HUES48 (cell line): ENCODE data around the gene MFRP.

Source experiments
- H3K27ac ChIP-seq: one replicate; pipeline ENCODE4 v1.7.0; 2013; ENCODE audit warnings: low read depth, low read length, inconsistent platforms
- H3K27me3 ChIP-seq: 2 replicates; pipeline ENCODE4 v1.6.1; 2013; ENCODE audit warnings: mild to moderate bottlenecking, low read length; ENCODE audit not compliant: control insufficient read depth, insufficient read depth
- H3K36me3 ChIP-seq: 2 replicates; pipeline ENCODE4 v1.6.1; 2013; ENCODE audit warnings: low read length; ENCODE audit not compliant: control insufficient read depth, insufficient read depth
- H3K4me1 ChIP-seq: 2 replicates; pipeline ENCODE4 v1.6.1; 2013; ENCODE audit warnings: mild to moderate bottlenecking, low read length; ENCODE audit not compliant: control insufficient read depth, insufficient read depth
- H3K4me3 ChIP-seq: 2 replicates; pipeline ENCODE4 v1.5.1; 2013; ENCODE audit warnings: mild to moderate bottlenecking, low read depth, low read length
- H3K9ac ChIP-seq: 2 replicates; pipeline ENCODE4 v1.6.1; 2013; ENCODE audit warnings: mild to moderate bottlenecking, low read depth, low read length, moderate library complexity
- H3K9me3 ChIP-seq: 2 replicates; pipeline ENCODE4 v1.6.1; 2013; ENCODE audit warnings: low read length; ENCODE audit not compliant: control insufficient read depth, insufficient read depth

The MFRP gene

GRCh38 chr11:119363851-119364590 is 17.5 kb upstream of the MFRP start:
- Histone ChIP-seq H3K27me3 (peaks cover 44% of the 10 kb centered on the region), H3K4me1 (peaks cover 30% of the 10 kb centered on the region), H3K9ac (no peak overlapping the region), H3K36me3 (peaks cover 5% of the 10 kb centered on the region; the same call in 1 of the 2 replicates), H3K27ac (no peak overlapping the region), H3K9me3 (no peaks in the 10 kb centered on the region), H3K4me3 (peak overlapping the region; percentile 52; the same call in 1 of the 2 replicates)

GRCh38 chr11:119363081-119363850 is 16.8 kb upstream of the MFRP start:
- H3K36me3 ChIP-seq: peaks cover 11% of the 10 kb centered on the region; the same call in 1 of the 2 replicates
- H3K9me3 ChIP-seq: no peaks in the 10 kb centered on the region
- H3K27ac ChIP-seq: no peak overlapping the region
- peaks cover 44% of the 10 kb centered on the region for H3K27me3 ChIP-seq
- H3K4me3 ChIP-seq: peak overlapping the region; percentile 52; the same call in 1 of the 2 replicates
- H3K4me1 ChIP-seq: peaks cover 26% of the 10 kb centered on the region
- H3K9ac ChIP-seq: no peak overlapping the region

DNA sequence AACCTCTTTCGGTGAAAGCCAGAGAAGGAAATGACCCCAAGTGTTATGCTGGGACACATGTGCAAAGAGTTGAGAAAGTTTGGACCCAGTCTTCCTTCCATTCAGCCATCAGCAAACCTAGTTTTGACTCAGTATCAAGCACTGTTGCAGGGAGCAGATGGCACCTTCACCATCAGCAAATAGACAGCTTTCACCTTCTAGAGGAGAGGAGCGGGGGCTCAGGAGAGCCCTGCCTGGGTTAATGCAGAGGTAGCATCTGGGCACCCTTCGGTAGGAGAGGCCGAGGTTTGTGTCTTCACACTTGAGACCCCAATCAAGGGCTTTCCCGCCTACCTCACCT is 16.2 kb upstream of the MFRP start:
- Histone ChIP-seq H3K27ac (no peak overlapping the region), H3K4me3 (no peak overlapping the region), H3K4me1 (peaks cover 22% of the 10 kb centered on the region)

GRCh38 chr11:119361941-119362725 is 15.6 kb upstream of the MFRP start:
- H3K9me3 ChIP-seq: no peaks in the 10 kb centered on the region
- no peak overlapping the region; the same call in 1 of the 2 replicates for H3K4me3 ChIP-seq
- no peak overlapping the region for H3K9ac ChIP-seq
- peaks cover 16% of the 10 kb centered on the region; the same call in 1 of the 2 replicates for H3K36me3 ChIP-seq
- no peak overlapping the region for H3K27ac ChIP-seq
- H3K27me3 ChIP-seq: peaks cover 52% of the 10 kb centered on the region
- peaks cover 22% of the 10 kb centered on the region for H3K4me1 ChIP-seq

More for the DNA sequence above, 16.2 kb upstream of the MFRP start:
- no peak overlapping the region for H3K9ac ChIP-seq
- peaks cover 46% of the 10 kb centered on the region for H3K27me3 ChIP-seq
- H3K36me3 ChIP-seq: peaks cover 15% of the 10 kb centered on the region; the same call in 1 of the 2 replicates
- no peaks in the 10 kb centered on the region for H3K9me3 ChIP-seq

- H3K4me3 ChIP-seq: peak overlapping the region; percentile 34
Observed at GRCh38 chr11:119361056-119361787, 14.7 kb upstream of the MFRP start.

DNA sequence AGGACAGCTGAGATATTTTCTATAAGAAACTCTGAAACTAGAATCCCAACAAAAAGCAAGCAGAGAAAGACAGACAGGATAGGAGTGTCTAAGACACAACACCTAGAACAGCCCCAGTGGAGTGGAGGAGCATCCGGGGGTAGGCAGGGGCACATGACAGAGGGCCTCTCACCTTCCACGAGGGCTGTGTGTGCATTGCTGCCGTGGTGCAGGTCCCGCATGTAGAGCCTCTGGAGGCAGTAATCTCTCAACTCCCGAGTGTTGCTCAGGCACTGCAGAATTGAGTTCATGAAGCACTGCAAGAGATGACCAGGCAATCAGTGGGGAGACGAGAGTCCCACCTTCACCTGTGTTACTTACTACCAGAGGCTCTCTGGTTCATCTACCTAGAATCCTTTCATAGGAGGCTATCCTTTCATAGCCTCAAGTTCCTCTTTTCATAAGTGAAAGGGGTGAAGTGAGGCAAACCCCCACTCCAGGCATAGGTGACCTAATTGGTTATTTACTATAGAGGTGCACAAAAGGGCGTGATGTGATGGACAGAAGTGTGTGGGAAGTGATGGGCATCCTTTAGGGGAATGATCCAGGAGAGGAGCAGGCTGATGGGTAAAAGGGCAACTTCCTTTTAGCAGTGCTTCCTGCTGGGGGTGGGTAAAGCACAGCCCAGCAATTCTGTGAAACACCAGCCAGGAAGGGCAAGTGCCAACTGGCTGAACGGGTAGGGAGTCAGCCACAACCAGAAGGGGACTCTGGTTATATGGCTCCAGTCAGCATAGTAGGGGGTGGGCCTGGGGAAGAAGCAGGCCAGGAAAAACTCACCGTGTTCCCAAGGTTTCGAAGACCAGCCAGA is 13.1 kb upstream of the MFRP start:
- no peaks in the 10 kb centered on the region for H3K9me3 ChIP-seq
- peaks cover 16% of the 10 kb centered on the region; the same call in 1 of the 2 replicates for H3K36me3 ChIP-seq
- peaks cover 44% of the 10 kb centered on the region for H3K27me3 ChIP-seq
- no peak overlapping the region for H3K4me3 ChIP-seq
- no peak overlapping the region for H3K9ac ChIP-seq
- H3K27ac ChIP-seq: no peak overlapping the region
- H3K4me1 ChIP-seq: peaks cover 22% of the 10 kb centered on the region

More at GRCh38 chr11:119361056-119361787, 14.7 kb upstream of the MFRP start:
- peaks cover 48% of the 10 kb centered on the region for H3K27me3 ChIP-seq
- H3K4me1 ChIP-seq: peaks cover 22% of the 10 kb centered on the region
- H3K36me3 ChIP-seq: peaks cover 16% of the 10 kb centered on the region; the same call in 1 of the 2 replicates
- peak overlapping the region; percentile 85 for H3K27ac ChIP-seq
- H3K9me3 ChIP-seq: no peaks in the 10 kb centered on the region
- H3K9ac ChIP-seq: no peak overlapping the region

- peaks cover 16% of the 10 kb centered on the region; the same call in 1 of the 2 replicates for H3K36me3 ChIP-seq
- peaks cover 16% of the 10 kb centered on the region for H3K4me1 ChIP-seq
- H3K27ac ChIP-seq: no peak overlapping the region
- no peak overlapping the region; the same call in 1 of the 2 replicates for H3K4me3 ChIP-seq
- no peak overlapping the region for H3K9ac ChIP-seq
- no peaks in the 10 kb centered on the region for H3K9me3 ChIP-seq
- peaks cover 20% of the 10 kb centered on the region for H3K27me3 ChIP-seq
Observed at GRCh38 chr11:119357074-119357473, 10.6 kb upstream of the MFRP start.

- peaks cover 16% of the 10 kb centered on the region; the same call in 1 of the 2 replicates for H3K36me3 ChIP-seq
- H3K4me3 ChIP-seq: peak overlapping the region; percentile 78
- peak overlapping the region; percentile 57 for H3K27ac ChIP-seq
- peaks cover 18% of the 10 kb centered on the region for H3K27me3 ChIP-seq
- H3K9me3 ChIP-seq: no peaks in the 10 kb centered on the region
- H3K9ac ChIP-seq: peak overlapping the region; percentile 55
- H3K4me1 ChIP-seq: peaks cover 10% of the 10 kb centered on the region
Observed at GRCh38 chr11:119356349-119357031, 10.0 kb upstream of the MFRP start.

GRCh38 chr11:119355091-119355843 is 8.8 kb upstream of the MFRP start:
- Histone ChIP-seq H3K4me3 (no peak overlapping the region), H3K27me3 (peaks cover 18% of the 10 kb centered on the region), H3K27ac (no peak overlapping the region), H3K36me3 (peaks cover 16% of the 10 kb centered on the region; the same call in 1 of the 2 replicates), H3K9me3 (no peaks in the 10 kb centered on the region), H3K4me1 (no peaks in the 10 kb centered on the region), H3K9ac (no peak overlapping the region)
